ENCODE results near the gene PNRC2.
"Not testable (repeated sequence)": the region's sequence is repeated elsewhere in the genome, so short reads cannot be mapped to it uniquely, and the experiment has no call there.

The PNRC2 gene

GRCh38 chr1:23992011-23992410 is 32.4 kb downstream of the PNRC2 start:
- not testable (repeated sequence) for DNase-seq (ENCODE audit: low spot score)

GRCh38 chr1:23995431-23995837 is 35.8 kb downstream of the PNRC2 start:
- no peak for DNase-seq (ENCODE audit: low spot score)

GRCh38 chr1:23996700-23997229 is 37.1 kb downstream of the PNRC2 start:
- no peak for DNase-seq (ENCODE audit: low spot score)

- DNase-seq (ENCODE audit: low spot score): no peak
Observed at GRCh38 chr1:23997812-23998211, 38.2 kb downstream of the PNRC2 start.

GRCh38 chr1:23999156-23999671 is 39.6 kb downstream of the PNRC2 start:
- DNase-seq (ENCODE audit: low spot score): no peak

- no peak for DNase-seq (ENCODE audit: low spot score)
Observed at GRCh38 chr1:24002695-24003094, 43.1 kb downstream of the PNRC2 start.

GRCh38 chr1:24003331-24003972 is 43.8 kb downstream of the PNRC2 start:
- DNase-seq (ENCODE audit: low spot score): no peak

- DNase-seq (ENCODE audit: low spot score): no peak
Observed at GRCh38 chr1:24004132-24004531, 44.5 kb downstream of the PNRC2 start.

GRCh38 chr1:24005163-24005562 is 45.5 kb downstream of the PNRC2 start:
- no peak for DNase-seq (ENCODE audit: low spot score)

- no peak for DNase-seq (ENCODE audit: low spot score)
Observed at GRCh38 chr1:24007079-24007478, 47.5 kb downstream of the PNRC2 start.

- peak; percentile 35 for DNase-seq (ENCODE audit: low spot score)
Observed at GRCh38 chr1:24008574-24009184, 49.1 kb downstream of the PNRC2 start.

- peak; percentile 47 for DNase-seq (ENCODE audit: low spot score)
Observed at GRCh38 chr1:24009406-24009805, 49.8 kb downstream of the PNRC2 start.

GRCh38 chr1:24010650-24011049 is 51.0 kb downstream of the PNRC2 start:
- DNase-seq (ENCODE audit: low spot score): no peak

GRCh38 chr1:24012878-24013277 is 53.2 kb downstream of the PNRC2 start:
- not testable (repeated sequence) for DNase-seq (ENCODE audit: low spot score)

All from hepatic stellate cell (primary cell).